Measurements from ENCODE around the gene FAM180B. TPM values are rescaled to one million over a fixed set of nuclear protein-coding genes. Genes with fewer than 3 reads are reported as not detected.

FAM180B gene
- total and polyA plus RNA-seq, 2 of the 4 experiments (the other 2 are of a cell fraction): not detected

GRCh38 chr11:47620836-47621378, 34.4 kb downstream of the FAM180B start:
- H3K36me3 ChIP-seq (ENCODE audit: control insufficient read depth, insufficient read depth, low read length): peaks cover 27% of the 10 kb centered on the region
- BruUV-seq (replicated peaks): no TSS peak
- WGBS, 2 experiments (ENCODE audit: extremely low coverage in 2 of 2, insufficient read length in 1 of 2): no CpG with 5 or more reads among the region's 2 CpGs

More at GRCh38 chr11:47620836-47621378, 34.4 kb downstream of the FAM180B start:
- in situ Hi-C loops (cut with MboI; ENCODE audit: low sequenced_read_pairs) (no loop called here), intact Hi-C loops (cut with micrococcal nuclease) (loop anchor here (10.0 kb wide), 1 partner anchor 204 kb away; no protein-coding TSS in a partner anchor), dilution Hi-C loops (cut with HindIII; ENCODE audit: low sequenced_read_pairs, unreplicated experiment) (no loop called here)
- Histone ChIP-seq H3K79me1 (ENCODE audit: low read depth in 1 of 2, low read length in 2 of 2) (peaks cover 0 to 9% of the 10 kb centered on the region in 2 experiments; a peak in 1 of 4 replicates), H2BK15ac (ENCODE audit: low read depth, low read length) (no peak overlapping the region), H3K14ac (replicated peaks; ENCODE audit: low read depth, low read length) (no peak overlapping the region), H3K4me2 (ENCODE audit: low read depth, low read length) (no peak overlapping the region), H2AK5ac (ENCODE audit: low read depth, low read length) (no peak overlapping the region), H2BK120ac (ENCODE audit: low read depth, low read length) (no peak overlapping the region), H4K91ac (ENCODE audit: insufficient read depth, low read depth, low read length) (no peak overlapping the region), H3K23ac (ENCODE audit: low read depth, low read length) (no peak overlapping the region), H3K56ac (ENCODE audit: extremely low read depth, insufficient read depth, low read length) (no peak overlapping the region), H4K5ac (ENCODE audit: low read depth, low read length) (no peak overlapping the region), H4K20me1 (ENCODE audit: insufficient read depth, low read length) (peaks cover 9% of the 10 kb centered on the region), H3K27ac (ENCODE audit: insufficient read depth, low read length) (no peak overlapping the region), H2AK9ac (replicated peaks; ENCODE audit: low read depth, low read length, poor library complexity) (no peak overlapping the region), H3K9me1 (ENCODE audit: insufficient read depth, low read length) (0 out of 2 replicates have a peak, but pooled peaks cover 3% of the 10 kb centered on the region), H3K9ac (ENCODE audit: low read depth, low read length) (no peak overlapping the region), H3K4ac (ENCODE audit: low read depth, low read length) (no peak overlapping the region), H3K4me1 (ENCODE audit: control insufficient read depth, insufficient read depth, low read length) (peaks cover 4% of the 10 kb centered on the region), H3K4me3 (ENCODE audit: insufficient read depth, low read depth, low read length) (no peak overlapping the region), H2AFZ (replicated peaks; ENCODE audit: low read length, poor library complexity) (no peak overlapping the region), H3K27me3 (ENCODE audit: control insufficient read depth, insufficient read depth, low read length) (no peaks in the 10 kb centered on the region), H4K8ac (ENCODE audit: low read depth in 2 of 2, low read length in 2 of 2) (no peak overlapping the region), H3K18ac (ENCODE audit: low read depth, low read length) (no peak overlapping the region), H2BK20ac (ENCODE audit: low read depth, low read length) (no peak overlapping the region), H2BK5ac (ENCODE audit: low read depth, low read length, poor library complexity, severe bottlenecking) (no peak overlapping the region), H3K9me3 (ENCODE audit: control insufficient read depth, insufficient read depth, low read length) (no peaks in the 10 kb centered on the region)
- CTCF ChIA-PET: interaction anchor here (1.4 kb wide), 1 partner anchor 17 kb away, joined by 3 read pairs; no protein-coding TSS in a partner anchor
- no peak for ATAC-seq (ENCODE audit: low read depth)
- TF ChIP-seq CEBPB (IDR thresholded peaks at IDR 0.05; ENCODE audit: low read depth, low read length): no peak
- no peak for DNase-seq
- POLR2A ChIA-PET (ENCODE audit: unreplicated experiment): no interaction called here
